ENCODE results near the gene KIF21A.

- TF ChIP-seq POLR2AphosphoS5 (IDR thresholded peaks at IDR 0.05; ENCODE audit: low read depth) (no peak), CTCF (IDR thresholded peaks at IDR 0.05; ENCODE audit: insufficient read depth, low read length) (no peak), REST (IDR thresholded peaks at IDR 0.05; ENCODE audit: insufficient replicate concordance, low read depth) (no peak)
Observed at GRCh38 chr12:39419471-39419870, 23.4 kb downstream of the KIF21A start.
